Loucy (cell line): ENCODE data around the gene ASB11.

Experiments used
- H2AFZ ChIP-seq: fragments of 200-600 bp; sonication (generic); 2 replicates; pipeline ENCODE4 v1.6.0; 2016; ENCODE audit warnings: antibody characterized with exemption, mild to moderate bottlenecking, low read length, moderate library complexity
- H3F3A ChIP-seq: fragments of 200-600 bp; 2 replicates; pipeline ENCODE4 v1.6.0; 2016; ENCODE audit warnings: antibody characterized with exemption, low read depth, mild to moderate bottlenecking
- H3K27me3 ChIP-seq: fragments of 200-600 bp; sonication (generic); 2 replicates; pipeline ENCODE4 v1.6.1; 2014; ENCODE audit warnings: low read length, mild to moderate bottlenecking; ENCODE audit not compliant: insufficient read depth, poor library complexity, severe bottlenecking
- H3K36me3 ChIP-seq: fragments of 200-600 bp; sonication (generic); 2 replicates; pipeline ENCODE4 v1.6.1; 2016; ENCODE audit warnings: low read length; ENCODE audit not compliant: insufficient read depth
- H3K4me1 ChIP-seq: fragments of 200-600 bp; sonication (generic); 2 replicates; pipeline ENCODE4 v1.5.1; 2014; ENCODE audit warnings: low read length, mild to moderate bottlenecking; ENCODE audit not compliant: insufficient read depth, poor library complexity, severe bottlenecking
- H3K4me2 ChIP-seq: fragments of 200-600 bp; sonication (generic); 2 replicates; pipeline ENCODE4 v1.6.0; 2014; ENCODE audit warnings: antibody characterized with exemption, low read length, low read depth, mild to moderate bottlenecking; ENCODE audit not compliant: poor library complexity, severe bottlenecking
- H3K4me3 ChIP-seq: fragments of 200-600 bp; sonication (generic); 2 replicates; pipeline ENCODE4 v1.5.1; 2014; ENCODE audit warnings: low read length, mild to moderate bottlenecking, mixed read lengths; ENCODE audit not compliant: poor library complexity, severe bottlenecking
- H3K79me2 ChIP-seq: fragments of 200-600 bp; sonication (generic); 2 replicates; pipeline ENCODE4 v1.6.1; 2014; ENCODE audit warnings: low read length; ENCODE audit not compliant: insufficient read depth
- H3K9ac ChIP-seq: fragments of 200-600 bp; sonication (generic); 2 replicates; pipeline ENCODE4 v1.6.0; 2014; ENCODE audit warnings: mild to moderate bottlenecking, low read depth, low read length, moderate library complexity; ENCODE audit not compliant: poor library complexity, severe bottlenecking
- H3K9me2 ChIP-seq: fragments of 200-600 bp; sonication (generic); replicated peaks from 2 replicates; pipeline ENCODE4 v1.6.1; 2016; ENCODE audit warnings: low read depth, low read length, mixed read lengths
- H3K9me3 ChIP-seq: fragments of 200-600 bp; sonication (generic); 2 replicates; pipeline ENCODE4 v1.6.1; 2014; ENCODE audit warnings: mild to moderate bottlenecking, antibody characterized with exemption, low read length, low read depth; ENCODE audit not compliant: insufficient read depth
- H4K20me1 ChIP-seq: fragments of 200-600 bp; sonication (generic); 2 replicates; pipeline ENCODE4 v1.6.0; 2014; ENCODE audit warnings: antibody characterized with exemption, low read length, mild to moderate bottlenecking; ENCODE audit not compliant: insufficient read depth, poor library complexity, severe bottlenecking
- EZH2phosphoT487 ChIP-seq: fragments of 200-600 bp; IDR thresholded peaks from 2 replicates; pipeline ENCODE4 v1.6.1; 2018; ENCODE audit warnings: antibody characterized with exemption, mild to moderate bottlenecking, moderate library complexity, borderline replicate concordance
- TF ChIP-seq, protein P1 (sequence below): fragments of 200-600 bp; sonication (generic); conservative IDR thresholded peaks from 2 replicates; pipeline ENCODE4 v1.5.1; 2014; ENCODE audit warnings: mild to moderate bottlenecking, antibody characterized with exemption, low read length

ASB11 gene

DNA sequence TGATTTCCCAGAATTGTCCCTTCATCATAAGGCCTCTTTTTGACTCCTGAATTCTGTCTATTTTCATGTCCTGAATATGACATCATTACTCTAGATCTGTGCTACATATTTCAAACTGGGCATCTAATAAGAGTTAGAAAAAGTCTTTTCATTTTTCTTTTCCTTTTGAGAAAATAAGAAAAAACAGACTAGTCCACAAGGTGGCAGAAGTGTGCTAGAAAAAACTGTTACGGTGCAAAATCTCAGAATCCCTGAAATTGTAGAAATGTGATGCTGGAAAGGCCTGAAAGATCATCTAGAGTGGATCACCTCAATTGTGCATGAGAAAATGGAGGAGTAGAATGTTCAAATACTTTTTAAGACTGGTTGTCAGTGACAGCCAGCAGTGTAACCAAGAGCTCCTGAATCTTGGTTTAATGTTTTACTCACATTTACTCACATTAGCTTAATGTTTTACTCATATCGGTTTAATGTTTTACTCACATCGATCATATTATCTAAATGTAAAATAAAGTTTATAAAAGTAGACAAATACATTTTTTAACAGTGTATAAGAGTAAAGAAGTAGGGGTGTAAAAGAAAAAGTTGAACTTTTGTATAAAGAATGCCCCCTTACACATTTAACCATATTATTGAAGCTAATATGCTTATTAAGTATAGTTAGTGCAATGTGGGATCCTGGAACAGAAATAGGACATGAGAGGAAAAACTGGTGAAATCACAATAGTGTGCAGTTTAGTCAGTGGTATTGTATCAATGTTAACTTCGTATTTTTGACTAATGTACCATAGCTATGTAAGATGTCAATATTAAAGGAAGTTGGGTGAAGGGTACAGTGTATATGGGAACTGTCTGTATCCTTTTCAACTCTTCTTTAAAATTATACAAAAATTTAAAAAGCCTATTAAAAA, 15.2 kb downstream of the ASB11 start:
- Histone ChIP-seq H3K4me1 (no peaks in the 10 kb centered on the region), H3K9me3 (no peaks in the 10 kb centered on the region), H4K20me1 (no peaks in the 10 kb centered on the region), H3K9me2 (no peaks in the 10 kb centered on the region), H3K4me3 (no peak overlapping the region), H3K36me3 (no peaks in the 10 kb centered on the region), H3K9ac (no peak overlapping the region), H2AFZ (no peak overlapping the region), H3K4me2 (no peak overlapping the region), H3F3A (no peaks in the 10 kb centered on the region), H3K27me3 (no peaks in the 10 kb centered on the region), H3K79me2 (no peaks in the 10 kb centered on the region)
- TF ChIP-seq EZH2phosphoT487 = no peak
- TF ChIP-seq, protein P1, sequence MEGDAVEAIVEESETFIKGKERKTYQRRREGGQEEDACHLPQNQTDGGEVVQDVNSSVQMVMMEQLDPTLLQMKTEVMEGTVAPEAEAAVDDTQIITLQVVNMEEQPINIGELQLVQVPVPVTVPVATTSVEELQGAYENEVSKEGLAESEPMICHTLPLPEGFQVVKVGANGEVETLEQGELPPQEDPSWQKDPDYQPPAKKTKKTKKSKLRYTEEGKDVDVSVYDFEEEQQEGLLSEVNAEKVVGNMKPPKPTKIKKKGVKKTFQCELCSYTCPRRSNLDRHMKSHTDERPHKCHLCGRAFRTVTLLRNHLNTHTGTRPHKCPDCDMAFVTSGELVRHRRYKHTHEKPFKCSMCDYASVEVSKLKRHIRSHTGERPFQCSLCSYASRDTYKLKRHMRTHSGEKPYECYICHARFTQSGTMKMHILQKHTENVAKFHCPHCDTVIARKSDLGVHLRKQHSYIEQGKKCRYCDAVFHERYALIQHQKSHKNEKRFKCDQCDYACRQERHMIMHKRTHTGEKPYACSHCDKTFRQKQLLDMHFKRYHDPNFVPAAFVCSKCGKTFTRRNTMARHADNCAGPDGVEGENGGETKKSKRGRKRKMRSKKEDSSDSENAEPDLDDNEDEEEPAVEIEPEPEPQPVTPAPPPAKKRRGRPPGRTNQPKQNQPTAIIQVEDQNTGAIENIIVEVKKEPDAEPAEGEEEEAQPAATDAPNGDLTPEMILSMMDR = peak; percentile 56

DNA sequence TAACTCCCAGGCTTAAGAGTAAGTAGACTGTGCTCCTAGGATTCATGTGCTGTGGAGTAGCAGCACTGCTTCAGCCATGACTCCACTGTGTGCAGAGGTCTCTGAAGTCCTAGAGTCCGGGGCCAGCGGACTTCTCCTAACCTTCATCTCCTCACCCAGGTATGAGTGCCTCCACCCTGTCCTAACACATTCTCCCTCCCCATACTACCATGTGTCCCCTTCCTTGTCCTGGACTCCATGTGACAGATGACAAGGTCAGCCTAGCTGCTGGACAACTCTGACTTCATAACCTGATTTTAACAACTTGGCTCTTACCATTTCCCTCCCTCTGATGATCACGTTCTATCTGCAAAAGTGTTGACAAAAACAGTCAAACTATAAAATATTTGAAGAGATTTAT, 16.7 kb downstream of the ASB11 start:
- TF ChIP-seq, protein P1 = no peak
- no peak for TF ChIP-seq EZH2phosphoT487
- Histone ChIP-seq H4K20me1 (no peaks in the 10 kb centered on the region), H3K4me1 (no peaks in the 10 kb centered on the region), H3K36me3 (no peaks in the 10 kb centered on the region), H2AFZ (no peak overlapping the region), H3K79me2 (no peaks in the 10 kb centered on the region), H3K4me2 (no peak overlapping the region), H3K9me3 (no peaks in the 10 kb centered on the region), H3K4me3 (no peak overlapping the region), H3K27me3 (no peaks in the 10 kb centered on the region), H3K9ac (no peak overlapping the region), H3F3A (no peaks in the 10 kb centered on the region), H3K9me2 (no peaks in the 10 kb centered on the region)

DNA sequence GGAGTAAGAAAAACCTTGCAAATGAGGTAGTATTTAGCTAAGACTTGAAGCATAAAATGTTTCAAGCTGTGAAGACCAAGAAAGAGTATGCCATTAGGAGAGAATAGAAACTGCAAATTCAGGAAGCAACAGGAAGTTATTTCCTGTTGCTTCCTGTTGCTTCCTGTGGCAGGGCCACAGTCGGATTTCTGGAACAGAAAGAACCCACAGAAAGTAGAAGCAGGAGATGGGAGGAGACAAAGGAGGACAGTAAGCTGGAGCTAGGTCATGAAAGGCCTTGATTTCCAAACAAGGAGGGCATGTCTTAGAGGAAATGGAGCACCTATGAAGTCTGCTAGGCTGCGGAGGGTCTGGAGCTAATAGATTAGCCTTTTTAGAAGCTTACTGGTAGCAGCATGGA, 17.2 kb downstream of the ASB11 start:
- Histone ChIP-seq H3K4me3 (no peak overlapping the region), H3K9me3 (no peaks in the 10 kb centered on the region), H4K20me1 (no peaks in the 10 kb centered on the region), H3K4me2 (no peak overlapping the region), H3K9me2 (no peaks in the 10 kb centered on the region), H3K36me3 (no peaks in the 10 kb centered on the region), H3K79me2 (no peaks in the 10 kb centered on the region), H2AFZ (0 out of 2 replicates have a peak overlapping the region, but pooled peaks have one; percentile 43), H3K9ac (no peak overlapping the region), H3F3A (no peaks in the 10 kb centered on the region), H3K27me3 (no peaks in the 10 kb centered on the region), H3K4me1 (no peaks in the 10 kb centered on the region)
- TF ChIP-seq, protein P1 = no peak
- no peak for TF ChIP-seq EZH2phosphoT487
